TTC549 (cell line): ENCODE data around the gene EPB41L4A.
"Not testable (repeated sequence)": the region's sequence is repeated elsewhere in the genome, so short reads cannot be mapped to it uniquely, and the experiment has no call there.

ENCODE experiments used
- FAIRE-seq: peaks from 2 replicates; lab custom pipeline; 2012; peaks lifted over from hg19 to GRCh38; lab: Jason Lieb, UNC

The EPB41L4A gene, protein sequence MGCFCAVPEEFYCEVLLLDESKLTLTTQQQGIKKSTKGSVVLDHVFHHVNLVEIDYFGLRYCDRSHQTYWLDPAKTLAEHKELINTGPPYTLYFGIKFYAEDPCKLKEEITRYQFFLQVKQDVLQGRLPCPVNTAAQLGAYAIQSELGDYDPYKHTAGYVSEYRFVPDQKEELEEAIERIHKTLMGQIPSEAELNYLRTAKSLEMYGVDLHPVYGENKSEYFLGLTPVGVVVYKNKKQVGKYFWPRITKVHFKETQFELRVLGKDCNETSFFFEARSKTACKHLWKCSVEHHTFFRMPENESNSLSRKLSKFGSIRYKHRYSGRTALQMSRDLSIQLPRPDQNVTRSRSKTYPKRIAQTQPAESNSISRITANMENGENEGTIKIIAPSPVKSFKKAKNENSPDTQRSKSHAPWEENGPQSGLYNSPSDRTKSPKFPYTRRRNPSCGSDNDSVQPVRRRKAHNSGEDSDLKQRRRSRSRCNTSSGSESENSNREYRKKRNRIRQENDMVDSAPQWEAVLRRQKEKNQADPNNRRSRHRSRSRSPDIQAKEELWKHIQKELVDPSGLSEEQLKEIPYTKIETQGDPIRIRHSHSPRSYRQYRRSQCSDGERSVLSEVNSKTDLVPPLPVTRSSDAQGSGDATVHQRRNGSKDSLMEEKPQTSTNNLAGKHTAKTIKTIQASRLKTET

DNA sequence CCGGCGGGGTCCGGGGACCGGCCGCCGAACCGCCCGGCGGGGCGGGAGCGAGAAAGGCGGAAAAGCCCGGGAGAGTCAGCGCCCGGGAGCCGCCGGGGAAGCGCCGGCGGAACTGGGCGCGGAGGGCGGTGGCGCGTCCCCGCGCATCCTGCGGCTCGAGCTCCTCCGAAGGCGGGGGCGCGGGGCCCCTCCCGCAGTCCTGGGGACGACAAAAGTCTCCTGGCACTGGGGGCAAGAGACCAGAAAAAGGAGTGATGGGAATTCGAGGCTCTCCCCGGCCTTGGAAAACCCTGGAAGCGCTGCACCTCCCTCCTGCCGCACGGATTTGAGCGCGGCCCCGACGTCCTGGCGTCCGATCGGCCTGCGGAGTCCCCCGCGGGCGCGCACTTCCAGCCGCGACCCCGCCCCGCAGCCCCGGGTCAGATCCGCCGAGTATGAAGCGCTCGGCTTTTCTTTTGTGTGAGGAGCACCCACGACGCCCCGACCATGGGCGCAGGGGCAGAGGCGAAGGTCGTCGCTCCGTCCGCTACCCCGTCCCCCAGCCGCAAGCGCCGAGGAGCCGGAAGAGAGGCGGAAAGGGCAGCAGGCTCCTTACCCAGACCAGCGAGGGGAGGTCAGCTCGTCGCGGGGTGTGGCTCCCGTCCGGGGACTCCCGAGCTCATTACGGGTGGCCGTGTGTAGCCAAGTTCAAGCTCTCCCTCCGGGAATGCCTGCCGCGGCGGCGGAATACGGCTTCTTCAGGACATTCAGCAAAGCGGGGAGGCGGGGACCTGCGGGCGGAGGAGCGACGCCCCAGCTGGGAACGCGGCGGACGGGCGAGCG is at the start of gene EPB41L4A:
TSS of gene EPB41L4A (minus strand) at position 114 of the 822 bp plus-strand sequence. CDS start 238 bp downstream, outside the sequence.
- no peak for FAIRE-seq

DNA sequence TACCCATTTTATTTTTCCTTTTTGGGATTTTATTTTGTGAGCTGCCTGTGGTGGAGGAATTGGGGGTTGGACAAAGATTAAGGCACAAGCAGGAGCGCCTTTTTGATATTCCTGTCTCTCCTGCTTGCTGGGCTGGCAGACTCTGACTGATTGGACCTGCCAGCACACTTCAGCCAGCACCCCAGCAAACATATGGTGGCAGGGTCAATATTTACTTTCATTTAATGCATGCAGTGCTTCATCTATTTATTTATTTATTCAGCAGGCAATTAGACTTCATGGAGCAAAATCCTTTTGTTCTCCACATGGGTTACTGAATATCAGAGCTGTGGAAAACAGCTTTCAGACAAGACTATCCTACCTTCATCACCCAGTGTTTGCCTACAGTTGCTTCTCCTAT is 48.4 kb upstream of the EPB41L4A start:
- no peak for FAIRE-seq

DNA sequence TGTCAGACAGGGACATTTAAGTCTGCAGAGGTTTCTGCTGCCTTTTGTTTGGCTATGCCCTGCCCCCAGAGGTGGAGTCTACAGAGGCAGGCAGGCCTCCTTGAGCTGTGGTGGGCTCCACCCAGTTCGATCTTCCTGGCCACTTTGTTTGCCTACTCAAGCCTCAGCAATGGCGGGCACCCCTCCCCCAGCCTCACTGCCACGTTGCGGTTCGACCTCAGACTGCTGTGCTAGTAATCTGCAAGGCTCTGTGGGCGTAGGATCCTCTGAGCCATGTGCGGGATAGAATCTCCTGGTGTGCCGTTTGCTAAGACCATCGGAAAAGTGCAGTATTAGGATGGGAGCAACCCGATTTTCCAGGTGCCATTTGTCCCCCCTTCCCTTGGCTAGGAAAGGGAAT is 47.2 kb upstream of the EPB41L4A start:
- not testable (repeated sequence) for FAIRE-seq

DNA sequence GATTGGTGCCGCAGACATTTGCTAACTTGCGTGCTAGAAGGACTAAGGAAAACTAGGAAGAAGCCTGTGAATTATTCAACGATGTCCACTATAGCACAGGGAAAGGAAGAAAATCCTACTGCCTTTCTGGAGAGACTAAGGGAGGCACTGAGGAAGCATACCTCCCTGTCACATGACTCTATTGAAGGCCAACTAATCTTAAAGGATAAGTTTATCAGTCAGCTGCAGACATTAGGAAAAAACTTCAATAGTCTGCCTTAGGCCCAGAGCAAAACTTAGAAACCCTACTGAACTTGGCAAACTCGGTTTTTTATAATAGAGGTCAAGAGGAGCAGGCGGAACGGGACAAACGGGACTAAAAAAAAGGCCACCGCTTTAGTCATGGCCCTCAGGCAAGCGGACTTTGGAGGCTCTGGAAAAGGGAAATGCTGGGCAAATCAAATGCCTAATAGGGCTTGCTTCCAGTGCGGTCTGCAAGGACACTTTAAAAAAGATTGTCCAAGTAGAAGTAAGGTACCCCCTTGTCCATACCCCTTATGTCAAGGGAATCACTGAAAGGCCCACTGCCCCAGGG is 28.2 kb upstream of the EPB41L4A start:
- FAIRE-seq: not testable (repeated sequence)

DNA sequence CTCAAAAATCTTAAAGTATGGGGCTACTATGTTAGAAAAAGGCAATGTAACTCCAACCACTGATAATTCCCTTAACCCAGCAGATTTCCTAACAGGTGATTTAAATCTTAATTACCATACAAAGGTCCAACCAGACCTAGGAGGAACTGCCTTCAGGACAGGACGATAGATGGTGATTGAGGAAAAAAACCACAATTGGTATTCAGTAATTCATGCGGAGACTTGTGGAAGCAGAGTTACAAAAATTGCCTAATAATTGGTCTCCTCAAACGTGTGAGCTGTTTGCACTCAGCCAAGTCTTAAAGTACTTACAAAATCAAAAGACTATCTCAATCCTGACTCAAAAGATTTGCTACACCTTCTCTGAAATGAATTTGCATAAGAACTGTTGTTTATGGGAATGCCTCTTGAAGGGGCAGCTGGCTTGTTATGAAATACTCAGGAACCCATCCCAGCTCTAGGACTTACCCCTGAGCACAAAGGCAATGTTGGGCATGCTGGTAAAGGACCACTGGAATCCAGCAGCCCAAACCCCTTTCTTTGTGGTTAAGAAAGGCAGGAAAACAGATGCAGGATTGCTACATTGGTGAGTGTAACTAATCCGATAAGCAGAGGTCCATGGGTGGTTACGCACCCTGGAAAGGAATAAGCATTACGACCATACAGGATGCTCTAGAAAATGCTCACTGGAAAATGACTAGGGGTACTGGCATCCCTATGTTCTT is 26.7 kb upstream of the EPB41L4A start:
- FAIRE-seq: no peak

DNA sequence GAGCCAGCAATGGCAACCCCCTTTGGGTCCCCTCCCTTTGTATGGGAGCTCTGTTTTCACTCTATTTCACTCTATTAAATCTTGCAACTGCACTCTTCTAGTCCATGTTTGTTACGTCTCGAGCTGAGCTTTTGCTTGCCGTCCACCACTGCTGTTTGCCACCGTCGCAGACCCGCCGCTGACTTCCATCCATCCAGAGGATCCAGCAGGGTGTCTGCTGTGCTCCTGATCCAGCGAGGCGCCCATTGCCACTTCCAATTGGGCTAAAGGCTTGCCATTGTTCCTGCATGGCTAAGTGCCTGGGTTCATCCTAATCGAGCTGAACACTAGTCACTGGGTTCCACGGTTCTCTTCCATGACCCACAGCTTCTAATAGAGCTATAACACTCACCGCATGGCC is 24.9 kb upstream of the EPB41L4A start:
- not testable (repeated sequence) for FAIRE-seq

DNA sequence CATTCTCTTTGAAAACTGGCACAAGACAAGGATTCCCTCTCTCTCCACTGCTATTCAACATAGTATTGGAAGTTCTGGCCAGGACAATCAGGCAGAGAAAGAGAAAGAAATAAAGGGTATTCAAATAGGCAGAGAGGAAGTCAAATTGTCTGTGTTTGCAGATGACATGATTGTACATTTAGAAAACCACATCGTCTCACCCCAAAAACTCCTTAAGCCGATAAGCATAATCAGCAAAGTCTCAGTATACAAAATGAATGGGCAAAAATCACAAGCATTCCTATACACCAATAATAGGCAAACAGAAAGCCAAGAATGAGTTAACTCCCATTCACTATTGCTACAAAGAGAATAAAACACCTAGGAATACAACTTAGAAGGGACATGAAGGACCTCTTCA is 21.0 kb upstream of the EPB41L4A start:
- FAIRE-seq: no peak

DNA sequence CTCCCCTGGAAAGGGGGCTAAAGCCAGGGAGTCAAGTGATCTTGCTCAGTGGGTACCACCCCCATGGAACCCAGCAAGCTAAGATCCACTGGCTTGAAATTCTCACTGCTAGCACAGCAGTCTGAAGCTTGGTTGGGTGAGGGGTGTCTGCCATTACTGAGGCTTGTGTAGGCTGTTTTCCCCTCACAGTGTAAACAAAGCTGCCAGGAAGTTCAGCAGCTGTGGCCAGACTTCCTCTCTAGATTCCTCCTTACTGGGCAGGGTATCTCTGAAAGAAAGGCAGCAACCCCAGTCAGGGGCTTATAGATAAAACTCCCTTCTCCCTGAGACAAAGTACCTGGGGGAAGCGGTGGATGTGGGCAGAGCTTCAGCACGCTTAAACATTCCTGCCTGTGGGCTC is 17.1 kb upstream of the EPB41L4A start:
- no peak for FAIRE-seq

DNA sequence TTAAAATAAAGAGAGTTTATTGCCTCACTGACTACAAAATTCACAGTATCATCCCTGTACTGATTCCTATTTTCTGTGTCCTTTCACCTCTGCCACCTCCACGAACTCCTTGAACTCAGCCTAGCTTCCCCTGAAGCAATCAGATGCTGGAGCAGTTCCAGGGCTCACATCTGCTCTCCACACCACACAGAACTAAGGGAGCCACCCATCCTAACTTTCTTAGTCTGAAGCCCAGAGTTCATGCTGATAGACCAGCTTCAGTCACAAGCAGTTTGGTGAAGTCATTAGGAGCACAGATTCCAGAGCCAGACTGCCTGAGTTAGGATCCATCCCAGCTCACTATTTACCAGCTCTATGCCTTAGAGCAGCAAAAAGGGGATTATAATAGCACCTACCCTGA is 15.6 kb upstream of the EPB41L4A start:
- FAIRE-seq: no peak

DNA sequence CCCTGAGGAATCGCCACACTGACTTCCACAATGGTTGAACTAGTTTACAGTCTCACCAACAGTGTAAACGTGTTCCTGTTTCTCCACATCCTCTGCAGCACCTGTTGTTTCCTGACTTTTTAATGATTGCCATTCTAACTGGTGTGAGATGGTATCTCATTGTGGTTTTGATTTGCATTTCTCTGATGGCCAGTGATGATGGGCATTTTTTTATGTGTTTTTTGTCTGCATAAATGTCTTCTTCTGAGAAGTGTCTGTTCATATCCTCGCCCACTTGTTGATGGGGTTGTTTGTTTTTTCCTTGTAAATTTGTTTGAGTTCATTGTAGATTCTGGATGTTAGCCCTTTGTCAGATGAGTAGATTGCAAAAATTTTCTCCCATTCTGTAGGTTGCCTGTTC is 7.1 kb upstream of the EPB41L4A start:
- not testable (repeated sequence) for FAIRE-seq

DNA sequence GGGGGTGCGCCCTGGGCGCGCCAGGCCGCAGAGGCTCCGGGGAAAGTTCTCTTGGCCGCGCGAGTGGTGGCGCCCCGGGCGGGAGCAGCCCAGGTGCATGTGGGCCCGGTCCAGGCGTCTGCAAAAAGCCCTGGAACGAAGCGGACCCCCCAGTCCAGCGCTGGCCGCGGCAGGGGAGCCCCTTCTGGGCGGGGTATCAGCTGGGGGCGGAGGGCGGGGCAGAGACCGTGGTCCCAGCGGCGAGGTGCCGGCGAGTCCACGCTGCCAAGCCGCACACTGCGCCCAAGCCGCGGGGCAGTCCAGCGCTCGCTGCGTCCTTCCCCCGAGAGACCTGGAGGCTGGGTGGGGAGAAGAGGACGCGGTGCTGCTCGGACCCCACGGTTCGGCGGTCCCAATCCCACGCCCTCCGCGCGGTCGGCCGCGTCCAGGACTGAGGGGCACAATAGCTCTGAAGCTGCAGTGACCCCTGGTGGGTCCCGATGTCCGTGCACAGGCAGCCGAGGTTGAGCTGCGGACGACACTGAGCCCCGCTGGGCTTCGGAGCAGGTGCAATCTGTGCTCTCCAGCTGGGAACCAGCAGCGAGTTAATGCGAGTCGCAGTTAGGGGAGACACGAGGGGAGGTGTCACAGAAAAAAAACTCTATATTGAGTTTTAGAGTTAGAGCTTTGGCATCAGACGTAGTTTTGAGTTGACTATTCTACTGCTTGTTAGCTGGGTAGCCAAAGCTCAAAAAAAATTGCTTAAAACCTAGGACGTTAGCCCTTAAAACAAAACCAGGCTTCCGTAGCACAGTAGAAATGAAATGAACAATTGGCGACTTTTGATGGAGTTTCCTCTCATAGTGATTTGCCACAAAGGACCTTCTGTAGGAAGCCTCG is 1.1 kb upstream of the EPB41L4A start:
- no peak for FAIRE-seq

DNA sequence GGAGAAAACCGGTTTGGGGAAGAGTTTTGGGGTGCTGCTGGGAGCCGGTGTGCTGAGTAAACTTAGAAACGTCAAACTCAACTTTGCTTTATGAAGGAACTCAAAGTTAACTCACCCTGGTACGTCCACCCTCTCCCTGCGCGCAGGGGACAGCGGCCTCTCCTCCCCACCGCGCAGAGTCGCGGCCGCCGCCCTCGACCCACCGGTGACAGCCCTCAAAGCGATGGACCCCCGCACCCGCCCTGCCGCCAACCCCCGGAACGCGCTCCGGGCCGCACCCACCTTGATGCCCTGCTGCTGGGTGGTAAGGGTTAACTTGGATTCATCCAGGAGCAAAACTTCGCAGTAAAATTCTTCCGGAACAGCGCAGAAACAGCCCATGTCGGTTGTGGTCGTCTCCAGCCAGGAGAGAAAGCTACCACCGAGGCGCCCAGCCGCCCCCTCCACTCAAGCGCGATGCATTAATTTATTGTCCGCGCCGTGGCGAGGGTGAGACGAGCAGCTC is 366 bp downstream of the EPB41L4A start:
- FAIRE-seq: no peak

DNA sequence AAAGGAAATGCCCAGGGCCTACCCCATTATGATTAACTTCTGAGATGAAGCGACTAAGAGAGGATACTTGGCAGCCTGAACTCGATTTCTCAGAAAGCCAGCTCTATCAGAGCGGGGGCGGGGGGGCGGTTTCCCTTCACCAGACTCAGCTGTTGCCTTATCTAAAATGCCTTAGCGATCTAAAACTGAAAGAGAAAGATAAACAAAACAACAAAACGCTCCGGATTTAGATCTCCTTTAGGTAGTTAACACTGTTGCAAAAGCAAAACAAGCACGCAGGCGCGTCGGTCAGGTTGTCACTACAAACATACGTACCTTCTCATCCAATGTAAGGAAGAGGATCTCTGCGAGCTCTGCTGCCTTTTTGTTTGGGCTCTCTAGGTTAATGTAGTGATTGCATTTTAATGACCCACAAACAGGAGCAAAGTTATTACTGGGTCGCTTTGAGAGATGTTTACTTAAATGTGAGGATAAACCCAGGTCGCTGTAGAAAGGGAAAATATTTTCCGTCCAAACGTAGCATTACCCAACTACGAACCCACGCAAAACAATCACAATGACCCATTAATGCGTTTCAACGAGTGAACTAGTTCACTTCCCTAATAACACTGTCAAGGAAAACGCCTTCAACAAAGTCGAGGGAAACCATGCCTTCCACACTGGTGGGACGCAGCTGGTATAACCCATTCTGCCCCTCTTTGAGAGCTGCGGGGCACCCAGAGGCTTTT is 982 bp downstream of the EPB41L4A start:
- no peak for FAIRE-seq

DNA sequence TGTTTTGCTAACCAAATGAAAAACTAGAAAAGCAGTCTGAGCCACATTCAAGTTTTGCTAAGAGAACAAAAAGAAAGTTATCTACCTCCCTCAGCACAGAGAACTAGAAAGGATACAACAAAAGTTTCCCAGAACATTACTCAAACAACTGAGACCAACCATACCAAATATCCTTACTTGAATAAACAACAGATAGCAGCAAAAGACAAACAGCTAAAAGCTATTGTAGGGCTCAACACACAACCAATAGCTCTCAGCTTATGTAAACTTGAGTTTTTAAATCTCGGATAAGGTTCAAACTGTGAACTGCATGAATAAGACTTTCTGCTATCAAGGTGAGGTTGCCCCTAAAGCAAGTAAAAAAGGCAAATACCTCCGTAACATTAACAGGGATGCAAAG is 3.5 kb downstream of the EPB41L4A start:
- FAIRE-seq: no peak

DNA sequence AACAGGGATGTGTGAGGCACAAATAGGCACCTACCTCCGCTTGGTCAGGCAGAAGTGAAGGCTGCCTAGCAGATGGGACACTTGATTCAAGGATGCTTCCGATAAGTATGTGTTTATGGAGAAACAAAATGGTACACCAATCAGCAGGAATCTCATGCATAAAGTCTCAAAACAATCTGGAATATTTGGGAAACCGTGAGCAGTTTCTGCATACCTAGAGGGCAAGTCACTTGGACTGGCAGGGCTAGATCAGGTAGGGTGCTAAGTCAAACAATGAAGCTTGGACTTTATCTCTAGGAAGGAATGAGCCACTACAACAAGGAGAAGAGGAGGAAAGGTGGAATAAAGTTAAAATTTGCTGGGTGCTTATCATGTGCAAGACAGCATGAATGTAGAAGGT is 5.5 kb downstream of the EPB41L4A start:
- FAIRE-seq: no peak

DNA sequence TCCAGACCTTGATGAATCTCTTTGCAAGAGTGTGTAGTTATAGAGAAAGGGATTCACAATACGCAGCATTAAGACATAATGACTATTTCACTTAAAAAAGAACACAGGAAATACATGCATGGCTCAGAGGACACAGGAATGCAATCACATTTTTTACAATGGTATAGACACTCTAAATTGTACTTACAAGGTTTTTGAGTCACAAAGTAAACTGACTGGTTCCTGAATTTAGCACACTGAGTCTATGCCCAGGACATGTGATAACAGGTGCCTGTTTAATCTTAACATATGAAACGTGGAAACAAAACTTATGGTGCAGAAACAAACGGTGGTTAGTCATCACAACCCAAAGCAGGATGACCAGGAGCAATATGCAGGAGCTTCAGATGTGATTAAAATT is 6.7 kb downstream of the EPB41L4A start:
- FAIRE-seq: no peak

DNA sequence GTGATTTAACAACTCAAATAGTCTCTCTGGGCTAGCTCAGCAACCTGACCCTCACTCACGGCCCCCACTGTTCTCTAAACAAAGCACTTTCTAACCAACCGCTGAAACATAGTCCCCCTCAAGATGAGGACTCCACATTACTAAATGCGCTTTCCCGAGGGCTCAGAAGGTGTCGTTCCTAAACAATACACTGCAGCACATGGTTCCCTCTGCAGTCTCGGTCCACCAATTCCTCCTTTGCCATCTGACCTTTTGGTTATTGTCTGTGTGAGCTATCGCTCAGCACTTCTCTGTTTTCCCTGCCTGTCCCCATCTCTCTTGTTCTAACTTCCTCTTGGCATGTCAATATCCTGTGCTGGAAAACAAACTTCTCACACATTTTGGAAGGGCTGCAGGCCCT is 7.2 kb downstream of the EPB41L4A start:
- no peak for FAIRE-seq

DNA sequence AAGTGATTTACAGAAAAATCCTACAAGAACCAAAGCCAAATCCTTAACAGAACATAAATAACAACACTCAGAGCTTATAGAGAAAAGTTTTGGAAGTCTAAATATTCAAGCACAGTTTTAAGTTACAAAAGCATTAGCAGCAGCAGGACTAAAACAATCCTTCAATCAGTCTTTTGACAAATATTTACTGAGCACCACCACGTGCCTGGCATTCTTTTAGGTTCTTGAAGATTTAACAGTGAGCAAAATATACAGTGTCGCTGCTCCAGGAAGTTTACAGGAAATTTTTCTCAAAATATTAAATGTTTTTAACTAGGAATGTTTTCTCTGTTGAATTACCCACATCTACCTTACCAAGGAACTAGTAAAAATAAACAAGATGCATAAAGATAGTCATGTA is 11.4 kb downstream of the EPB41L4A start:
- FAIRE-seq: no peak

DNA sequence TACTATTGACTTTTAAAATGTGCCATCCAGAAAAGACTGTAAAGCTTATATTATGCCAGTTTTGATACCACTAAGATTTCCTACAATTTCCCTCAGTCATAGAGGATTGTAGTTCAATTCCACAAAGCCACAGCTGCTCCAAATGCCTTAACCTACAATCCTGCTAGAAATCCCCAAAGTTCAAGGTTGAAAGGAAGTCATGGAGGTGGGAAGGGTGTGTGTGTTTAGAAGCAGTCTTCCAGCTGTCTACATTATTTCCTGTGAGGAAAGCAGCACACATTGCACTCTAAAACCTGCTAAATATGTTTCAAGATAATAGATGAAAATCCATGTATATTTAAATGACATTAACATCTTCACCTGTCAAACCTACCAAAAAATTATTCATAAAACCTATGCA is 11.8 kb downstream of the EPB41L4A start:
- FAIRE-seq: no peak

DNA sequence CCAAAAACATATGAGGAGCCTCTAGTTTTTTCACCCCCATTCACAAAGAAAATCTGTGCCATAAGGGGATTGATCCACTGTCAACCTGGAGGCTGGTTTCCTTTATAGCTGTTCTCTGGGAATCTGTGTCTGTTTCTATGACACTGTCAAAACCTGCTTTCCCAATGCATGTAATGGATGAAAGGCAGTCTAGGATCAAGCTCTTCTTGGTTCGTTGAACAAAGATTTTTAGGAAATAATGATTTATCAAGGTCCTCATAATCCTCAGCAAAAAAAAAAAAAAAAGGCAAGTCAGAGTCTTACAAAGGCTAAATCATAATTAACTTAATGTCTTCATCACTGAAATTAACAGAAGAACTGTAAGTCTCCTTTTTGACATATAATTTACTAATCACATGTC is 16.0 kb downstream of the EPB41L4A start:
- FAIRE-seq: no peak
